ENCODE data around the gene TRAPPC1. TPM values are rescaled to one million over a fixed set of nuclear protein-coding genes. Genes with fewer than 3 reads are reported as not detected.

The TRAPPC1 gene
- total and polyA plus RNA-seq, 2 of the 4 experiments (the other 2 are of a cell fraction) = 50.4 to 303 TPM

- WGBS, 2 experiments (ENCODE audit: extremely low coverage in 2 of 2, insufficient read length in 1 of 2) = 100% methylated on average over 2 of the region's 5 CpGs; no CpG with 5 or more reads in 1 of the 2 experiments
- Histone ChIP-seq H3K56ac (ENCODE audit: extremely low read depth, insufficient read depth, low read length) (no peak overlapping the region), H4K91ac (ENCODE audit: insufficient read depth, low read depth, low read length) (no peak overlapping the region), H3K9me3 (ENCODE audit: control insufficient read depth, insufficient read depth, low read length) (no peaks in the 10 kb centered on the region), H3K9me1 (ENCODE audit: insufficient read depth, low read length) (no peaks in the 10 kb centered on the region), H4K8ac (ENCODE audit: low read depth in 2 of 2, low read length in 2 of 2) (no peak overlapping the region), H4K20me1 (ENCODE audit: insufficient read depth, low read length) (no peaks in the 10 kb centered on the region), H2BK5ac (ENCODE audit: low read depth, low read length, poor library complexity, severe bottlenecking) (no peak overlapping the region), H3K4me2 (ENCODE audit: low read depth, low read length) (no peak overlapping the region), H2BK15ac (ENCODE audit: low read depth, low read length) (no peak overlapping the region), H2BK20ac (ENCODE audit: low read depth, low read length) (no peak overlapping the region), H3K4ac (ENCODE audit: low read depth, low read length) (no peak overlapping the region), H3K9ac (ENCODE audit: low read depth, low read length) (no peak overlapping the region), H2AFZ (replicated peaks; ENCODE audit: low read length, poor library complexity) (no peak overlapping the region), H3K4me1 (ENCODE audit: control insufficient read depth, insufficient read depth, low read length) (no peaks in the 10 kb centered on the region), H3K23ac (ENCODE audit: low read depth, low read length) (no peak overlapping the region), H2BK120ac (ENCODE audit: low read depth, low read length) (no peak overlapping the region), H3K18ac (ENCODE audit: low read depth, low read length) (no peak overlapping the region), H3K14ac (replicated peaks; ENCODE audit: low read depth, low read length) (no peak overlapping the region), H3K27ac (ENCODE audit: insufficient read depth, low read length) (no peak overlapping the region), H2AK5ac (ENCODE audit: low read depth, low read length) (no peak overlapping the region), H4K5ac (ENCODE audit: low read depth, low read length) (no peak overlapping the region), H3K4me3 (ENCODE audit: insufficient read depth, low read depth, low read length) (no peak overlapping the region), H2AK9ac (replicated peaks; ENCODE audit: low read depth, low read length, poor library complexity) (no peak overlapping the region), H3K36me3 (ENCODE audit: control insufficient read depth, insufficient read depth, low read length) (peaks cover 55% of the 10 kb centered on the region), H3K27me3 (ENCODE audit: control insufficient read depth, insufficient read depth, low read length) (no peaks in the 10 kb centered on the region), H3K79me1 (ENCODE audit: low read depth in 1 of 2, low read length in 2 of 2) (no peaks in the 10 kb centered on the region; a peak in 1 of 4 replicates)
- intact Hi-C loops (cut with micrococcal nuclease) = no loop called here
- BruUV-seq (replicated peaks) = no TSS peak
- ATAC-seq (ENCODE audit: low read depth) (no peak), DNase-seq (no peak)
- dilution Hi-C loops (cut with HindIII; ENCODE audit: low sequenced_read_pairs, unreplicated experiment) = no loop called here
- ChIA-PET CTCF (no interaction called here), POLR2A (ENCODE audit: unreplicated experiment) (interaction anchor here (0.6 kb wide), 1 partner anchor 15 kb away, joined by 9 read pairs; the partner anchor contains the start of gene TRAPPC1)
- TF ChIP-seq RFX5 (IDR thresholded peaks at IDR 0.05; ENCODE audit: low read depth, low read length) = no peak
- no peak for TF ChIP-seq NFE2L2 (IDR thresholded peaks at IDR 0.05; ENCODE audit: low read depth, low read length)
- TF ChIP-seq RAD21 (IDR thresholded peaks at IDR 0.05; ENCODE audit: low read length) = no peak
- no peak for TF ChIP-seq MXI1 (IDR thresholded peaks at IDR 0.05; ENCODE audit: borderline replicate concordance, low read depth, low read length)
- no peak for TF ChIP-seq POLR2A (IDR thresholded peaks at IDR 0.05; ENCODE audit: low read depth, low read length)
- TF ChIP-seq RCOR1 (IDR thresholded peaks at IDR 0.05; ENCODE audit: insufficient replicate concordance, low read length) = no peak
- no peak for TF ChIP-seq USF2 (IDR thresholded peaks at IDR 0.05; ENCODE audit: low read depth, low read length)
- TF ChIP-seq CHD1 (IDR thresholded peaks at IDR 0.05; ENCODE audit: low read depth, low read length) = no peak
- no peak for TF ChIP-seq MAZ (IDR thresholded peaks at IDR 0.05; ENCODE audit: borderline replicate concordance, low read depth, low read length)
- no peak for TF ChIP-seq SMC3 (IDR thresholded peaks at IDR 0.05; ENCODE audit: low read depth, low read length)
- in situ Hi-C loops (cut with MboI; ENCODE audit: low sequenced_read_pairs) = no loop called here
These were observed 14.7 kb upstream of the TRAPPC1 start for GRCh38 chr17:7946441-7946840.

Measured in IMR-90 (cell line).